GM12891 (cell line): Measurements from ENCODE around the gene PPP1R12B.
"Not testable (repeated sequence)": the region's sequence is repeated elsewhere in the genome, so short reads cannot be mapped to it uniquely, and the experiment has no call there.

Experiments used
- DNase-seq: peaks from one replicate; pipeline ENCODE4 v3.0.0; 2011; ENCODE audit warnings: low spot score; ENCODE audit not compliant: insufficient read length
- FAIRE-seq: peaks from 2 replicates; lab custom pipeline; 2011; peaks lifted over from hg19 to GRCh38; lab: Jason Lieb, UNC
- PAX5 ChIP-seq: IDR thresholded peaks from 2 replicates; pipeline ENCODE4 v1.6.1; 2011; ENCODE audit warnings: low read length, moderate library complexity, mild to moderate bottlenecking; ENCODE audit not compliant: insufficient read depth, severe bottlenecking
- POLR2A ChIP-seq: IDR thresholded peaks from 2 replicates; pipeline ENCODE4 v1.6.1; 2011; ENCODE audit warnings: low read depth, low read length, control low read depth
- POLR2AphosphoS5 ChIP-seq: IDR thresholded peaks from 2 replicates; pipeline ENCODE4 v1.6.1; 2011; ENCODE audit warnings: low read depth, low read length, control low read depth
- POU2F2 ChIP-seq: IDR thresholded peaks from 2 replicates; pipeline ENCODE4 v1.6.1; 2011; ENCODE audit warnings: low read depth, mild to moderate bottlenecking, control low read depth, low read length, moderate library complexity
- SPI1 ChIP-seq: IDR thresholded peaks from 2 replicates; pipeline ENCODE4 v1.6.1; 2011; ENCODE audit warnings: low read depth, low read length, control low read depth
- TAF1 ChIP-seq: IDR thresholded peaks from 2 replicates; pipeline ENCODE4 v1.6.1; 2011; ENCODE audit warnings: low read depth, low read length, control low read depth

The PPP1R12B gene

GRCh38 chr1:202462342-202463076, 114.0 kb downstream of the PPP1R12B start:
- TF ChIP-seq SPI1 (no peak), PAX5 (no peak), POLR2A (no peak), TAF1 (no peak), POLR2AphosphoS5 (no peak), POU2F2 (no peak)
- no peak for DNase-seq
- FAIRE-seq = no peak

- DNase-seq, FAIRE-seq: not testable (repeated sequence)
Measured at GRCh38 chr1:202464153-202464742, 115.7 kb downstream of the PPP1R12B start.

GRCh38 chr1:202465644-202466270, 117.3 kb downstream of the PPP1R12B start:
- DNase-seq, FAIRE-seq: not testable (repeated sequence)

GRCh38 chr1:202466339-202466738, 117.8 kb downstream of the PPP1R12B start:
- DNase-seq, FAIRE-seq: not testable (repeated sequence)

GRCh38 chr1:202467381-202467780, 118.9 kb downstream of the PPP1R12B start:
- FAIRE-seq, DNase-seq: not testable (repeated sequence)

- DNase-seq, FAIRE-seq: not testable (repeated sequence)
Measured at GRCh38 chr1:202468695-202469094, 120.2 kb downstream of the PPP1R12B start.

GRCh38 chr1:202469123-202469522, 120.6 kb downstream of the PPP1R12B start:
- not testable (repeated sequence) for DNase-seq, FAIRE-seq

GRCh38 chr1:202471246-202471645, 122.7 kb downstream of the PPP1R12B start:
- TF ChIP-seq SPI1 (no peak), POLR2A (no peak), TAF1 (no peak), POU2F2 (no peak), POLR2AphosphoS5 (no peak), PAX5 (no peak)
- no peak for DNase-seq
- no peak for FAIRE-seq

- not testable (repeated sequence) for FAIRE-seq, DNase-seq
Measured at GRCh38 chr1:202472347-202473124, 124.0 kb downstream of the PPP1R12B start.

- DNase-seq, FAIRE-seq: not testable (repeated sequence)
Measured at GRCh38 chr1:202473266-202474045, 125.0 kb downstream of the PPP1R12B start.

- not testable (repeated sequence) for DNase-seq, FAIRE-seq
Measured at GRCh38 chr1:202479661-202480060, 131.2 kb downstream of the PPP1R12B start.

GRCh38 chr1:202480640-202481039, 132.1 kb downstream of the PPP1R12B start:
- FAIRE-seq, DNase-seq: not testable (repeated sequence)

GRCh38 chr1:202483362-202483761, 134.9 kb downstream of the PPP1R12B start:
- not testable (repeated sequence) for DNase-seq, FAIRE-seq
